GM23338 (cell line): ENCODE measurements around the gene FRA10AC1. TPM values are rescaled to one million over a fixed set of nuclear protein-coding genes. Genes with fewer than 3 reads are reported as not detected.

Experiments used
- ATAC-seq: fragments of 200-7000 bp; cut with Tn5 transposase; 3 replicates; pipeline ENCODE4 v1.9.1; 2020
- DNase-seq: peaks from one replicate; pipeline ENCODE4 v3.0.0-alpha.2; 2015; ENCODE audit warnings: low spot score
- H2AFZ ChIP-seq: fragments of 200-600 bp; sonication (generic); 2 replicates; pipeline ENCODE4 v1.8.0; 2016; ENCODE audit warnings: antibody characterized with exemption, mild to moderate bottlenecking, moderate library complexity
- H3F3A ChIP-seq: fragments of 200-600 bp; sonication (generic); replicated peaks from 2 replicates; pipeline ENCODE4 v1.8.0; 2017; ENCODE audit warnings: antibody characterized with exemption, mixed run types, low read depth
- H3K27ac ChIP-seq: fragments of 200-600 bp; sonication (generic); 2 replicates; pipeline ENCODE4 v1.6.1; 2016; ENCODE audit warnings: low read depth
- H3K27me3 ChIP-seq: fragments of 200-600 bp; sonication (generic); 2 replicates; pipeline ENCODE4 v1.8.0; 2016; ENCODE audit warnings: mild to moderate bottlenecking, mixed run types, moderate library complexity; ENCODE audit not compliant: insufficient read depth
- H3K36me3 ChIP-seq: fragments of 200-600 bp; sonication (generic); 2 replicates; pipeline ENCODE4 v1.8.0; 2016; ENCODE audit warnings: mild to moderate bottlenecking; ENCODE audit not compliant: insufficient read depth
- H3K4me1 ChIP-seq: fragments of 200-600 bp; sonication (generic); 2 replicates; pipeline ENCODE4 v1.8.0; 2016; ENCODE audit warnings: mild to moderate bottlenecking, moderate library complexity; ENCODE audit not compliant: insufficient read depth
- H3K4me2 ChIP-seq: fragments of 200-600 bp; sonication (generic); 2 replicates; pipeline ENCODE4 v1.7.1; 2017; ENCODE audit warnings: mixed run types
- H3K4me3 ChIP-seq: fragments of 200-600 bp; sonication (generic); 2 replicates; pipeline ENCODE4 v1.6.1; 2016; ENCODE audit warnings: mixed run types
- H3K79me2 ChIP-seq: fragments of 200-600 bp; sonication (generic); replicated peaks from 2 replicates; pipeline ENCODE4 v1.8.0; 2017; ENCODE audit warnings: mild to moderate bottlenecking; ENCODE audit not compliant: insufficient read depth
- H3K9me2 ChIP-seq: fragments of 200-600 bp; sonication (generic); 2 replicates; pipeline ENCODE4 v1.8.0; 2017; ENCODE audit not compliant: insufficient read depth
- H4K20me1 ChIP-seq: fragments of 200-600 bp; sonication (generic); replicated peaks from 2 replicates; pipeline ENCODE4 v1.8.0; 2017; ENCODE audit warnings: mild to moderate bottlenecking; ENCODE audit not compliant: insufficient read depth
- H3K27ac Mint-ChIP-seq: 2 replicates; pipeline ENCODE4 v1.8.0; 2020; ENCODE audit warnings: inconsistent platforms, mild to moderate bottlenecking, moderate library complexity, mixed read lengths
- H3K27me3 Mint-ChIP-seq: 3 replicates; pipeline ENCODE4 v1.8.0; 2022; ENCODE audit warnings: low read depth, mild to moderate bottlenecking, moderate library complexity, mixed read lengths, inconsistent platforms; ENCODE audit not compliant: insufficient read depth, poor library complexity
- H3K36me3 Mint-ChIP-seq: 3 replicates; pipeline ENCODE4 v1.8.0; 2021; ENCODE audit warnings: low read depth, mild to moderate bottlenecking, inconsistent platforms, moderate library complexity, mixed read lengths
- H3K4me1 Mint-ChIP-seq: 3 replicates; pipeline ENCODE4 v1.8.0; 2020; ENCODE audit warnings: mild to moderate bottlenecking, inconsistent platforms, mixed read lengths
- H3K4me3 Mint-ChIP-seq: 3 replicates; pipeline ENCODE4 v1.8.0; 2021; ENCODE audit warnings: moderate library complexity, mild to moderate bottlenecking, inconsistent platforms, mixed read lengths
- H3K9me3 Mint-ChIP-seq: 3 replicates; pipeline ENCODE4 v1.8.0; 2020; ENCODE audit warnings: moderate library complexity, mild to moderate bottlenecking, inconsistent platforms, mixed read lengths
- CREB1 ChIP-seq: fragments of 250-450 bp; sonication (Bioruptor Pico); IDR thresholded peaks from 2 replicates; pipeline ENCODE4 v1.5.0; 2020; ENCODE audit warnings: low read depth, mild to moderate bottlenecking, moderate library complexity
- ETS1 ChIP-seq: IDR thresholded peaks from 2 replicates; pipeline ENCODE4 v1.6.1; 2016; ENCODE audit warnings: antibody characterized with exemption
- EZH2 ChIP-seq: fragments of 200-600 bp; sonication (generic); IDR thresholded peaks from one replicate; pipeline ENCODE4 v1.8.0; 2017; ENCODE audit warnings: antibody characterized with exemption, mild to moderate bottlenecking, low read depth; ENCODE audit not compliant: unreplicated experiment
- EZH2phosphoT487 ChIP-seq: fragments of 200-600 bp; sonication (generic); IDR thresholded peaks from one replicate; pipeline ENCODE4 v1.8.1; 2018; ENCODE audit warnings: antibody characterized with exemption; ENCODE audit not compliant: unreplicated experiment
- JUNB ChIP-seq: IDR thresholded peaks from one replicate; pipeline ENCODE4 v1.6.1; 2016; ENCODE audit warnings: antibody characterized with exemption; ENCODE audit not compliant: unreplicated experiment
- NANOG ChIP-seq: IDR thresholded peaks from 2 replicates; pipeline ENCODE4 v1.6.1; 2016; ENCODE audit warnings: antibody characterized with exemption, borderline replicate concordance
- POLR2AphosphoS5 ChIP-seq: IDR thresholded peaks from 2 replicates; pipeline ENCODE4 v1.6.1; 2016; ENCODE audit warnings: antibody characterized with exemption, low read depth
- STAT1 ChIP-seq: IDR thresholded peaks from one replicate; pipeline ENCODE4 v1.6.1; 2016; ENCODE audit warnings: antibody characterized with exemption; ENCODE audit not compliant: unreplicated experiment
- ZNF114 ChIP-seq: fragments of 250-450 bp; sonication (Bioruptor Pico); IDR thresholded peaks from 2 replicates; pipeline ENCODE4 v1.5.0; 2020; ENCODE audit warnings: mild to moderate bottlenecking, moderate library complexity
- ZNF331 ChIP-seq: fragments of 250-450 bp; sonication (Bioruptor Pico); IDR thresholded peaks from 2 replicates; pipeline ENCODE4 v1.5.0; 2020; ENCODE audit warnings: low read depth, mild to moderate bottlenecking, moderate library complexity
- ZNF462 ChIP-seq: fragments of 250-450 bp; sonication (Bioruptor Pico); IDR thresholded peaks from 2 replicates; pipeline ENCODE4 v1.5.0; 2020; ENCODE audit warnings: mild to moderate bottlenecking, moderate library complexity
- polyA plus RNA-seq: library from polyadenylated mRNA; unstranded; fragments of >200 nt; fragmentation: Nextera tagmentation; extraction: Ambion mirVana; gene quantifications from 2 replicates; pipeline ENCODE4 v1.2.1, GENCODE V29; 2016
- total RNA-seq: library from RNA; depleted of rRNA; stranded (reverse); fragments of >200 nt; shearing (Covaris generic); gene quantifications from 2 replicates; pipeline ENCODE4 v1.2.3, GENCODE V29; 2014
- TF ChIP-seq, protein P1 (sequence below): IDR thresholded peaks from one replicate; pipeline ENCODE4 v1.6.1; 2018; ENCODE audit warnings: antibody characterized with exemption; ENCODE audit not compliant: unreplicated experiment
- TF ChIP-seq, protein P2 (sequence below), 2 experiments: fragments of 200-600 bp in 1 of 2; sonication (generic) in 1 of 2; conservative IDR thresholded peaks; 2 replicates each; pipeline versions ENCODE4 v1.5.1 to v1.6.1; 2016 to 2017; ENCODE audit warnings: antibody characterized with exemption in 2 of 2, low read depth in 2 of 2, mild to moderate bottlenecking in 2 of 2, moderate library complexity in 1 of 2

Gene FRA10AC1
- total and polyA plus RNA-seq, 2 experiments from 2014 or later: 35.4 to 51.5 TPM

DNA sequence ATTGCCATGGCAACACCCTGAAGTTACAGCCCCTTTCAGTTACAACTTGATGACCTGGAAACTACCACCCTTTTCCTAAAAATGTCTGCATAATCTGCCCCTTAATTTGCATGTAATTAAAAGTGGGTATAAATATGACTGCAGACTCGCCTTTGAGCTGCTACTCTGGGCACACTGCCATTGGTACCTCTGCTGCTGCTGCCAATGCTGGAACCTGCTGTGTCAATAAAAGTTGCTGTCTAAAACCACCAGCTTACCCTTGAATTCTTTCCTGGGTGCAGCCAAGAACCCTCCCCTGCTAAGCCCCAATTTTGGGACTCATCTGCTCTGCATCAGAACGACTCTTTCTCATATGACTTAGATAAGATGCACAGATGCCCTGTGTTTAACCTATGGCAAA, 10.2 kb upstream of the FRA10AC1 start:
- DNase-seq: no peak
- Histone ChIP-seq H3K27ac (no peak overlapping the region), H3K4me3 (no peak overlapping the region), H3K4me2 (no peak overlapping the region), H3K36me3 (no peaks in the 10 kb centered on the region), H2AFZ (no peak overlapping the region), H4K20me1 (no peaks in the 10 kb centered on the region), H3K9me2 (no peaks in the 10 kb centered on the region), H3K27me3 (no peaks in the 10 kb centered on the region), H3F3A (no peaks in the 10 kb centered on the region), H3K79me2 (no peaks in the 10 kb centered on the region), H3K4me1 (peaks cover 12% of the 10 kb centered on the region; the same call in 1 of the 2 replicates)
- Mint-ChIP-seq H3K4me1 (peaks cover 3% of the 10 kb centered on the region; the same call in 1 of the 3 replicates), H3K4me3 (no peak overlapping the region), H3K36me3 (no peaks in the 10 kb centered on the region), H3K27ac (no peak overlapping the region), H3K27me3 (peaks cover 3% of the 10 kb centered on the region), H3K9me3 (no peaks in the 10 kb centered on the region)
- TF ChIP-seq ZNF114 (CRISPR knock-in tag) (no peak), EZH2 (no peak), ZNF331 (no peak), POLR2AphosphoS5 (no peak), NANOG (no peak), STAT1 (no peak), CREB1 (no peak), JUNB (no peak), ETS1 (no peak), EZH2phosphoT487 (no peak), ZNF462 (CRISPR knock-in tag) (no peak)
- TF ChIP-seq, protein P1, sequence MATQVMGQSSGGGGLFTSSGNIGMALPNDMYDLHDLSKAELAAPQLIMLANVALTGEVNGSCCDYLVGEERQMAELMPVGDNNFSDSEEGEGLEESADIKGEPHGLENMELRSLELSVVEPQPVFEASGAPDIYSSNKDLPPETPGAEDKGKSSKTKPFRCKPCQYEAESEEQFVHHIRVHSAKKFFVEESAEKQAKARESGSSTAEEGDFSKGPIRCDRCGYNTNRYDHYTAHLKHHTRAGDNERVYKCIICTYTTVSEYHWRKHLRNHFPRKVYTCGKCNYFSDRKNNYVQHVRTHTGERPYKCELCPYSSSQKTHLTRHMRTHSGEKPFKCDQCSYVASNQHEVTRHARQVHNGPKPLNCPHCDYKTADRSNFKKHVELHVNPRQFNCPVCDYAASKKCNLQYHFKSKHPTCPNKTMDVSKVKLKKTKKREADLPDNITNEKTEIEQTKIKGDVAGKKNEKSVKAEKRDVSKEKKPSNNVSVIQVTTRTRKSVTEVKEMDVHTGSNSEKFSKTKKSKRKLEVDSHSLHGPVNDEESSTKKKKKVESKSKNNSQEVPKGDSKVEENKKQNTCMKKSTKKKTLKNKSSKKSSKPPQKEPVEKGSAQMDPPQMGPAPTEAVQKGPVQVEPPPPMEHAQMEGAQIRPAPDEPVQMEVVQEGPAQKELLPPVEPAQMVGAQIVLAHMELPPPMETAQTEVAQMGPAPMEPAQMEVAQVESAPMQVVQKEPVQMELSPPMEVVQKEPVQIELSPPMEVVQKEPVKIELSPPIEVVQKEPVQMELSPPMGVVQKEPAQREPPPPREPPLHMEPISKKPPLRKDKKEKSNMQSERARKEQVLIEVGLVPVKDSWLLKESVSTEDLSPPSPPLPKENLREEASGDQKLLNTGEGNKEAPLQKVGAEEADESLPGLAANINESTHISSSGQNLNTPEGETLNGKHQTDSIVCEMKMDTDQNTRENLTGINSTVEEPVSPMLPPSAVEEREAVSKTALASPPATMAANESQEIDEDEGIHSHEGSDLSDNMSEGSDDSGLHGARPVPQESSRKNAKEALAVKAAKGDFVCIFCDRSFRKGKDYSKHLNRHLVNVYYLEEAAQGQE: no peak
- TF ChIP-seq, protein P2, sequence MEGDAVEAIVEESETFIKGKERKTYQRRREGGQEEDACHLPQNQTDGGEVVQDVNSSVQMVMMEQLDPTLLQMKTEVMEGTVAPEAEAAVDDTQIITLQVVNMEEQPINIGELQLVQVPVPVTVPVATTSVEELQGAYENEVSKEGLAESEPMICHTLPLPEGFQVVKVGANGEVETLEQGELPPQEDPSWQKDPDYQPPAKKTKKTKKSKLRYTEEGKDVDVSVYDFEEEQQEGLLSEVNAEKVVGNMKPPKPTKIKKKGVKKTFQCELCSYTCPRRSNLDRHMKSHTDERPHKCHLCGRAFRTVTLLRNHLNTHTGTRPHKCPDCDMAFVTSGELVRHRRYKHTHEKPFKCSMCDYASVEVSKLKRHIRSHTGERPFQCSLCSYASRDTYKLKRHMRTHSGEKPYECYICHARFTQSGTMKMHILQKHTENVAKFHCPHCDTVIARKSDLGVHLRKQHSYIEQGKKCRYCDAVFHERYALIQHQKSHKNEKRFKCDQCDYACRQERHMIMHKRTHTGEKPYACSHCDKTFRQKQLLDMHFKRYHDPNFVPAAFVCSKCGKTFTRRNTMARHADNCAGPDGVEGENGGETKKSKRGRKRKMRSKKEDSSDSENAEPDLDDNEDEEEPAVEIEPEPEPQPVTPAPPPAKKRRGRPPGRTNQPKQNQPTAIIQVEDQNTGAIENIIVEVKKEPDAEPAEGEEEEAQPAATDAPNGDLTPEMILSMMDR (conservative IDR thresholded peaks at IDR 0.05; ENCODE audit: low read depth in 2 of 2): no peak
- ATAC-seq: no peak
